HG03175 (cell line): ENCODE results near the gene EHF.

Source experiments
- ATAC-seq: cut with Tn5 transposase; IDR thresholded peaks from one replicate; pipeline ENCODE4 v1.9.1; 2021; ENCODE audit warnings: mild to moderate bottlenecking, moderate library complexity; ENCODE audit not compliant: unreplicated experiment

The EHF gene

GRCh38 chr11:34643311-34643710 lies 22.4 kb downstream of the EHF start:
- ATAC-seq: no peak

- no peak for ATAC-seq
These were observed 23.0 kb downstream of the EHF start for GRCh38 chr11:34643846-34644245.

GRCh38 chr11:34644669-34645406 lies 23.9 kb downstream of the EHF start:
- ATAC-seq: no peak

GRCh38 chr11:34646431-34646830 lies 25.5 kb downstream of the EHF start:
- no peak for ATAC-seq

- no peak for ATAC-seq
These were observed 26.2 kb downstream of the EHF start for GRCh38 chr11:34647131-34647530.

GRCh38 chr11:34647532-34647931 lies 26.6 kb downstream of the EHF start:
- no peak for ATAC-seq

GRCh38 chr11:34648036-34648435 lies 27.1 kb downstream of the EHF start:
- ATAC-seq: no peak

GRCh38 chr11:34649597-34649996 lies 28.7 kb downstream of the EHF start:
- no peak for ATAC-seq

GRCh38 chr11:34650528-34650927 lies 29.6 kb downstream of the EHF start:
- peak; percentile 96 for ATAC-seq

GRCh38 chr11:34651551-34651950 lies 30.7 kb downstream of the EHF start:
- no peak for ATAC-seq

- no peak for ATAC-seq
These were observed 31.5 kb downstream of the EHF start for GRCh38 chr11:34652191-34652973.

GRCh38 chr11:34653031-34653430 lies 32.1 kb downstream of the EHF start:
- no peak for ATAC-seq

- ATAC-seq: no peak
These were observed 33.1 kb downstream of the EHF start for GRCh38 chr11:34653851-34654482.

GRCh38 chr11:34654483-34655334 lies 33.8 kb downstream of the EHF start:
- no peak for ATAC-seq

- no peak for ATAC-seq
These were observed 34.6 kb downstream of the EHF start for GRCh38 chr11:34655335-34656008.

- ATAC-seq: no peak
These were observed 35.3 kb downstream of the EHF start for GRCh38 chr11:34656062-34656720.

GRCh38 chr11:34658071-34659015 lies 37.5 kb downstream of the EHF start:
- no peak for ATAC-seq

GRCh38 chr11:34659096-34659733 lies 38.3 kb downstream of the EHF start:
- no peak for ATAC-seq
